Astrocyte of the spinal cord (primary cell): ENCODE measurements around the gene KCNA1.

Experiments
- DNase-seq: peaks from one replicate; pipeline ENCODE4 v3.0.0; 2011; ENCODE audit warnings: low read depth, low spot score
- H3K4me3 ChIP-seq: 2 replicates; pipeline ENCODE4 v1.5.1; 2011; ENCODE audit warnings: low read depth, mild to moderate bottlenecking, low read length, moderate library complexity
- in situ Hi-C: cut with HindIII; loops from 2 replicates; pipeline ENCODE4 v1.10.0; 2017; ENCODE audit warnings: low sequenced_read_pairs
- TF ChIP-seq, protein P1 (sequence below): IDR thresholded peaks from 2 replicates; pipeline ENCODE4 v1.5.1; 2012; ENCODE audit warnings: low read depth, mild to moderate bottlenecking, low read length, inconsistent platforms

The KCNA1 gene

DNA sequence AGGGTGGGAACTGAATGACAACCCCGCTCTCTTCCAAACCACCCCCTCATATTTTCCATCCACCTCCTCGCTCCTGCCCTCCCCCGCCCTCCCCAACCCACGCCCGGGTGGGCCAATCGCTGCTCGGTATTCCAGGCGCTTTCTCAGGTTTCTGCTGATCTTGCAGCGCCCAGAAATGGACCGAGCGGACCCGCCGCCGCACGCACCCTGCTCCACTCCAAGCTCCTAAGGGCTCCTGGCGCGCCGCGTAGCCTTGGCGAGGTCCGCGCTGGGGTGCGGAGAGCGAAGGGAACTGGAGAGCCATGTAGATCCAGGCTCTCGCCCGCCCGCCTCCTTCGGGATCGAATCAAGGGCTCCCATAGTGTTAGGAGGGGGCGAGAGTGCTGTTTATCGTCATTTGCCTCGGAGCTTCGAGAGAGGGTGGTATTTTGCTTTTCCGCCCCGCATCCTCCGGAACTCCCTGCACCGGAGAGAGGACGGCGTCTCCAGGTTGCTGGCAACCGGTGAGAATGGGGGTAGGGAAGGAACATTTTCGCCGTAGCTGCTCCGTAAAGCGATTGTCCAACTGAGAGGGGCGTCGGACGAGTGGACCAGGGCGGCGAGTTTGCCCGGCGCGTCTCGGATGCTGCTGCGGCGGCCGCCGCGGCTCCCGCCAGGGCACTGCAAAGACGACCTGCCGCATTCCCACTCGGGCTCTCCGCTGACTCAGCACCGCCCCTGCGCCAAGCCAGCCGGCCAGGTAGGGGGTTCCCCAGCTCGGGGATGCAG, at the start of gene KCNA1:
Gene KCNA1 (plus strand): TSS at position 172 of the 768 bp plus-strand sequence. CDS start 1,474 bp downstream, outside the sequence.
- in situ Hi-C loops, result no loop called here
- peak within 1 kb of the TSS; percentile 16 for H3K4me3 ChIP-seq
- TF ChIP-seq, protein P1, sequence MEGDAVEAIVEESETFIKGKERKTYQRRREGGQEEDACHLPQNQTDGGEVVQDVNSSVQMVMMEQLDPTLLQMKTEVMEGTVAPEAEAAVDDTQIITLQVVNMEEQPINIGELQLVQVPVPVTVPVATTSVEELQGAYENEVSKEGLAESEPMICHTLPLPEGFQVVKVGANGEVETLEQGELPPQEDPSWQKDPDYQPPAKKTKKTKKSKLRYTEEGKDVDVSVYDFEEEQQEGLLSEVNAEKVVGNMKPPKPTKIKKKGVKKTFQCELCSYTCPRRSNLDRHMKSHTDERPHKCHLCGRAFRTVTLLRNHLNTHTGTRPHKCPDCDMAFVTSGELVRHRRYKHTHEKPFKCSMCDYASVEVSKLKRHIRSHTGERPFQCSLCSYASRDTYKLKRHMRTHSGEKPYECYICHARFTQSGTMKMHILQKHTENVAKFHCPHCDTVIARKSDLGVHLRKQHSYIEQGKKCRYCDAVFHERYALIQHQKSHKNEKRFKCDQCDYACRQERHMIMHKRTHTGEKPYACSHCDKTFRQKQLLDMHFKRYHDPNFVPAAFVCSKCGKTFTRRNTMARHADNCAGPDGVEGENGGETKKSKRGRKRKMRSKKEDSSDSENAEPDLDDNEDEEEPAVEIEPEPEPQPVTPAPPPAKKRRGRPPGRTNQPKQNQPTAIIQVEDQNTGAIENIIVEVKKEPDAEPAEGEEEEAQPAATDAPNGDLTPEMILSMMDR, result no peak
- no peak for DNase-seq

DNA sequence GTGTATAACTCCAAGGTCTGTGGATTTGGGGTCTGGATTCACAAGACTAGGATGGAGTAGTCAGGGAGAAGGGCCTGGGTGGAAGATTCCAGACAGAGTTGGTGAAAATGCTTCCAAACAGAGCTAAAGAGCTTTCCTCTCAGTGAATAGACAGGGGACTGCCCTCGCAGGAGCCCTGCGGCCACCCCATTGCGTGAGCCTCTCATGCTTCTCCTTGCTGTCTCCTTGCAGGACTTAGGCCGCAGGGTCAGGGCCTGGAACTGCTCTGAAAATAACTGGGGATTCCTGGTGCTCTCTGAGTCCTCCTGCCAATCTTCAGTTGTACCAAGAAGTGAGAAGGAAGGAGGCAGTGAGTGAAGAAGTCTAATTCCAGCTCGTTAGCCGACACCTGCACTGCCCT, 49.0 kb upstream of the KCNA1 start:
- no peak overlapping the region for H3K4me3 ChIP-seq
- in situ Hi-C loops, result no loop called here
- no peak for DNase-seq
- TF ChIP-seq, protein P1, result no peak

DNA sequence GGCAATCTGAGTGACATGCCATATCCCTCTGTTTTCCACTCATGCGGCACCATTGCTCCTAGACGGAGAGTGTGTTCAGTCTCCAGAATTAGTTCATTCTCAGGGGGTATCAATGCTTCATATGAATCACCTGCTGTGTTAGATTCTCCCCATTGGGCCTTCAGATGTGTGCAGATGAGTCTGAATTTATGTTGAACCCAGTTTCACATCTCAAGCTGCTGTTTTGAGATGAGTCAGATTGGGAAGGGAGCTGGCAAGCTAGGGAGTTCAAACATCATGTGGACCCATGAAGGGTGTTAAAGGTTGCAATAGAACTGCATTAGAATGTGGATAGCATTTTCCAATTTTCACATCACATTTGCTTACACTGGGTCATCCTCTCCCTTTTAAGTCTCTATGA, 46.9 kb upstream of the KCNA1 start:
- in situ Hi-C loops, result no loop called here
- TF ChIP-seq, protein P1, result no peak
- DNase-seq, result no peak
- H3K4me3 ChIP-seq, result no peak overlapping the region

DNA sequence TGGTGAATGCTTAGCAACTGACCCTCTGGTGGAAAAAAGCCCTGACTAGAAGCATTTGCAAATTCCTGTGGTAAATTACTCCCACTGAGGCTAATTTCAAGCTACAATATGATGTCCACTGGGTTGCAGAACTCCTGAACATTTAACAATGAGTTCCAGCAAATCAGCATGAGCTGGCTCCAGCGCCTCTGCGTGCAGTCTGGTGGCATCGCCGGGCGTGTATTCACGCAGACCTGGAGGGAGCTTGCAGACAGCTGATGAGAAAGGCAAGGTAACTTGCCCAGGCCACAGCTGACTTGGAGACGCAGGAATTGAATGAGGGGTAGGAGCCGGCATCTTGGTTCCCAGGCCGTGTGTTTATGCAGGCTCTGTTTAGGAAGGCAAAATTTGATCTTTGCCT, 45.1 kb upstream of the KCNA1 start:
- no peak for DNase-seq
- in situ Hi-C loops, result no loop called here
- no peak overlapping the region for H3K4me3 ChIP-seq
- TF ChIP-seq, protein P1, result no peak

DNA sequence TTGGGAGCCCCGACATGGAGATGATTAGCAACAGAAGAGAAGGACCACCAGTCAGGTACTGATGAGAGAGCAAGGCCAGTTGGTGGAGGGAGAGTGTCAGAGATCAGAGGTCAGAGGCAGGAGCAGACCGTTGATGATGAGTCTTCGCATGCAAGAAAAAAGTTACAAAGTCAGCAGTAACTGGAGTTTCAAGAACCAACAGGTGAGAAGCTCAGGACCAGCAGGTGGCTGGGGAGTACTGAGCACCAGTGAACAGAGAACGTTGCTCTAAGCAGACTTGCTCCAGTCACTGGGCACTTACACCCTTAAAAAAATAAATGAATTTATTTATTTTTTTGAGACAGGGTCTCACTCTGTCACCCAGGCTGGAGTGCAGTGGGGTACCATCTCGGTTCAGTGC, 44.5 kb upstream of the KCNA1 start:
- in situ Hi-C loops, result no loop called here
- H3K4me3 ChIP-seq, result no peak overlapping the region
- TF ChIP-seq, protein P1, result no peak
- no peak for DNase-seq

DNA sequence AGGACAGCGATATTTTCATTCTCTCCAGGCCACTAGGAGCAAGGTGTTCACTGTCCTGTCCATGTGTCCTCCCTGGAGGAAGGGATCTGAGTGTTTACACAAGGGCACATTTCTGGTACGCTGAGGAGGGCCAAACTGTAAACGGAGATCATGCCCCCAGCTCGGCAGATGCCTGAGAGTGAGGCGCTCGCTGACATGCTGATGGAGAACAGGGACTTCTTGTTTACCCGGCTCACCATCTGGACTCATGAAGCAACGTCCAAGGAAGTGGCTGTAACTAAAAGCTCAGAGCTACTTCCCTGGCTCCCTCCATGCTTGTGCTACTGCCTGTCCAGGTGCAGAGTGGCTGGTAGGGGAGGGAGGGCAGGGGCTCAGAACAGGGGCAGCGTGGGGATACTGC, 43.4 kb upstream of the KCNA1 start:
- H3K4me3 ChIP-seq, result no peak overlapping the region
- DNase-seq, result no peak
- in situ Hi-C loops, result no loop called here
- TF ChIP-seq, protein P1, result no peak
